K562 (cell line): ENCODE measurements around the gene HCRTR1. TPM values are rescaled to one million over a fixed set of nuclear protein-coding genes. Genes with fewer than 3 reads are reported as not detected.

Source experiments
- ATF4 ChIP-seq: fragments of 450-650 bp; formaldehyde crosslinking; IDR thresholded peaks from 2 replicates; pipeline ENCODE4 v1.4.0; 2022; ENCODE audit warnings: mild to moderate bottlenecking, moderate library complexity
- CREB1 ChIP-seq, 2 experiments: sonication (generic) in 1 of 2; formaldehyde crosslinking in 1 of 2; IDR thresholded peaks; 2 replicates each; pipeline versions ENCODE4 v1.6.1 to v1.8.0; 2012 to 2022; ENCODE audit warnings: inconsistent platforms in 1 of 2, mild to moderate bottlenecking in 1 of 2, missing genetic modification reagents in 1 of 2, moderate library complexity in 1 of 2
- CUX1 ChIP-seq: fragments of 200-800 bp; sonication (Bioruptor generic); IDR thresholded peaks from 2 replicates; pipeline ENCODE4 v1.6.1; 2016; ENCODE audit warnings: missing genetic modification characterization, missing compliant biosample characterization
- DMBX1 ChIP-seq: fragments of 250-450 bp; sonication (Bioruptor Pico); IDR thresholded peaks from 2 replicates; pipeline ENCODE4 v1.8.0; 2022; ENCODE audit warnings: inconsistent platforms, mild to moderate bottlenecking, moderate library complexity, borderline replicate concordance
- ETV5 ChIP-seq: sonication (generic); formaldehyde crosslinking; IDR thresholded peaks from 2 replicates; pipeline ENCODE4 v1.4.0; 2020; ENCODE audit warnings: low read depth, mild to moderate bottlenecking, missing genetic modification reagents
- FOS ChIP-seq: IDR thresholded peaks from 3 replicates; pipeline ENCODE4 v1.6.1; 2011; ENCODE audit not compliant: insufficient read length; ENCODE audit errors: extremely low read depth
- FOXK2 ChIP-seq, 2 experiments: fragments of 450-650 bp; IDR thresholded peaks in 1 of 2; conservative IDR thresholded peaks in 1 of 2; 2 replicates each; pipeline ENCODE4 v1.6.1; 2016; ENCODE audit warnings: low read depth in 2 of 2, mild to moderate bottlenecking in 1 of 2
- HNRNPUL1 ChIP-seq: fragments of 200-400 bp; formaldehyde crosslinking; IDR thresholded peaks from 2 replicates; pipeline ENCODE4 v1.6.1; 2017; ENCODE audit warnings: low read length
- HSF4 ChIP-seq: fragments of 250-450 bp; sonication (Bioruptor Pico); IDR thresholded peaks from 2 replicates; pipeline ENCODE4 v2.1.2; 2022; ENCODE audit warnings: mild to moderate bottlenecking, moderate library complexity, borderline replicate concordance
- KLF6 ChIP-seq: fragments of 250-450 bp; sonication (Bioruptor Pico); IDR thresholded peaks from 2 replicates; pipeline ENCODE4 v1.4.0; 2020; ENCODE audit warnings: mild to moderate bottlenecking, moderate library complexity, borderline replicate concordance
- NBN ChIP-seq: fragments of 450-650 bp; IDR thresholded peaks from 2 replicates; pipeline ENCODE4 v1.6.1; 2016; ENCODE audit warnings: low read depth, mild to moderate bottlenecking
- NR1H2 ChIP-seq: sonication (generic); formaldehyde crosslinking; IDR thresholded peaks from 2 replicates; pipeline ENCODE4 v1.4.0; 2020; ENCODE audit warnings: mild to moderate bottlenecking, missing genetic modification reagents
- SIX5 ChIP-seq, 2 experiments: IDR thresholded peaks; 2 replicates each; pipeline ENCODE4 v1.6.1; 2011; ENCODE audit warnings: low read length in 2 of 2, borderline replicate concordance in 1 of 2, low read depth in 1 of 2, mild to moderate bottlenecking in 1 of 2, moderate library complexity in 1 of 2; ENCODE audit not compliant: insufficient read depth in 1 of 2
- SLC30A9 ChIP-seq: fragments of 250-450 bp; sonication (Bioruptor Pico); IDR thresholded peaks from 2 replicates; pipeline ENCODE4 v1.8.0; 2022; ENCODE audit warnings: mild to moderate bottlenecking, moderate library complexity
- TRIM28 ChIP-seq: fragments of 450-650 bp; IDR thresholded peaks from 2 replicates; pipeline ENCODE4 v1.6.1; 2017
- ZBTB17 ChIP-seq: fragments of 450-650 bp; formaldehyde crosslinking; IDR thresholded peaks from 2 replicates; pipeline ENCODE4 v1.4.0; 2020; ENCODE audit warnings: mild to moderate bottlenecking
- ZNF224 ChIP-seq: sonication (generic); formaldehyde crosslinking; IDR thresholded peaks from 2 replicates; pipeline ENCODE4 v1.8.0; 2022; ENCODE audit warnings: mild to moderate bottlenecking, missing genetic modification reagents
- ZNF263 ChIP-seq: sonication (generic); formaldehyde crosslinking; IDR thresholded peaks from 2 replicates; pipeline ENCODE4 v1.8.0; 2022; ENCODE audit warnings: mild to moderate bottlenecking, missing genetic modification reagents, borderline replicate concordance
- ZNF436 ChIP-seq: fragments of 250-450, 450-650 bp; sonication (Bioruptor Pico); formaldehyde crosslinking; IDR thresholded peaks from 2 replicates; pipeline ENCODE4 v1.7.0; 2020; ENCODE audit warnings: mild to moderate bottlenecking
- ZNF561 ChIP-seq: fragments of 450-650 bp; formaldehyde crosslinking; conservative IDR thresholded peaks from 2 replicates; pipeline ENCODE4 v1.4.0; 2020; ENCODE audit warnings: mild to moderate bottlenecking, moderate library complexity
- polyA plus RNA-seq, 8 experiments: library from polyadenylated mRNA; depleted of rRNA in 4 of 8; stranded (reverse) in 5 of 8; unstranded in 3 of 8; fragments of >200 nt; fragmentation: Nextera tagmentation in 2 of 8; fragmentation: Illumina TruSeq in 1 of 8; extraction: Ambion mirVana in 2 of 8; extraction: Trizol in 1 of 8; gene quantifications; 2 replicates each; pipeline versions ENCODE4 v1.2.1 to v1.2.3, GENCODE V29; 2011 to 2014; ENCODE audit warnings: inconsistent platforms in 1 of 8, missing spikeins in 1 of 8
- total RNA-seq, 7 experiments: library from RNA; depleted of rRNA in 6 of 7; stranded (reverse); fragments of >200 nt in 6 of 7; fragmentation: Illumina TruSeq in 2 of 7; extraction: Trizol in 2 of 7; gene quantifications; 2 replicates each; pipeline versions ENCODE4 v1.2.1 to v1.2.3, GENCODE V29; 2011 to 2021; ENCODE audit warnings: low replicate concordance in 1 of 7
- TF ChIP-seq, protein P1 (sequence below): IDR thresholded peaks from 2 replicates; pipeline ENCODE4 v1.6.1; 2011; ENCODE audit warnings: borderline replicate concordance, low read depth, mild to moderate bottlenecking, moderate library complexity, low read length; ENCODE audit not compliant: insufficient read depth, poor library complexity, severe bottlenecking

Gene HCRTR1
- total and polyA plus RNA-seq, 9 of the 15 experiments (the other 6 are each of a cell fraction or from before 2014, with no cell fraction given): not detected

DNA sequence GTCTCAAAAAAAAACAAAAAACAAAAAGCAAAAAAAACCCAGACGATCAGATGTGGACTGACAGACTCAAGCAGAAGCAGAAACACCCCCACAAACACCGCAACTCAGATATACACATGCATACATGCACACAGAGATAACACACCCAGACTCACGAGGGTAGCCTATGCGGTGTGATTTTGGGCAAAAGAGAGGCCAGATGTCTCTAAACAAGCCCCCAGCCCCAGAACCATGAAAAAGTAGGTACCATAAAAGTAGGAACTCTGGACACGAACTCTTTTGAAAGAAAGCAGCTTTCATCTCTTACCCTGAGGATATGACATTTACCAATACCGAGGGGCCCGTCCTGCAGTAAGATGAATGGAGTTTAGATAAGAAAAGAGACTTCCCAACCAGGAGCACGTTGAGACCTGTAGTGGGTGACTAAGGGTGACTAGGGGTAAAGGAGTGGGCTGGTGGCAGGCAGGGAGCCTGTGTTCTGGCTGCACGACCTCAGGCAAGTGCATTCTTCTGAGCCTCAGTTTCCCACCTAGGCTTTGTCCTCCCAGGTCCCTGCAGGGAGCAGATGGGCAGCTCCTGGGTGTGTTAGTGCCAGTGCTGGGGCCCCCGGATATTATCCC is 42.6 kb upstream of the HCRTR1 start (continued):
- TF ChIP-seq DMBX1 (no peak), HNRNPUL1 (no peak), ZBTB17 (0 out of 2 replicates have a peak, but pooled peaks have one; percentile 11), ATF4 (CRISPR knock-in tag) (no peak), SIX5 (IDR thresholded peaks at IDR 0.05; ENCODE audit: borderline replicate concordance in 1 of 2, insufficient read depth in 1 of 2, low read depth in 1 of 2, low read length in 2 of 2) (no peak), KLF6 (CRISPR knock-in tag) (no peak), TRIM28 (no peak), NR1H2 (CRISPR knock-in tag) (no peak), ETV5 (no peak), ZNF561 (no peak), FOXK2 (conservative IDR thresholded peaks at IDR 0.05 in 1 of 2, IDR thresholded peaks at IDR 0.05 in 1 of 2; ENCODE audit: low read depth in 2 of 2) (peak; percentile 68 to 71; a peak in 2 of 4 replicates), HSF4 (CRISPR knock-in tag) (no peak), SLC30A9 (no peak), CREB1 (IDR thresholded peaks at IDR 0.05) (no peak), CREB1 (CRISPR knock-in tag; IDR thresholded peaks at IDR 0.05) (no peak), FOS (no peak), ZNF224 (CRISPR knock-in tag) (no peak), ZNF263 (CRISPR knock-in tag) (no peak), CUX1 (CRISPR knock-in tag) (no peak), ZNF436 (CRISPR knock-in tag) (no peak), NBN (no peak)
- TF ChIP-seq, protein P1, sequence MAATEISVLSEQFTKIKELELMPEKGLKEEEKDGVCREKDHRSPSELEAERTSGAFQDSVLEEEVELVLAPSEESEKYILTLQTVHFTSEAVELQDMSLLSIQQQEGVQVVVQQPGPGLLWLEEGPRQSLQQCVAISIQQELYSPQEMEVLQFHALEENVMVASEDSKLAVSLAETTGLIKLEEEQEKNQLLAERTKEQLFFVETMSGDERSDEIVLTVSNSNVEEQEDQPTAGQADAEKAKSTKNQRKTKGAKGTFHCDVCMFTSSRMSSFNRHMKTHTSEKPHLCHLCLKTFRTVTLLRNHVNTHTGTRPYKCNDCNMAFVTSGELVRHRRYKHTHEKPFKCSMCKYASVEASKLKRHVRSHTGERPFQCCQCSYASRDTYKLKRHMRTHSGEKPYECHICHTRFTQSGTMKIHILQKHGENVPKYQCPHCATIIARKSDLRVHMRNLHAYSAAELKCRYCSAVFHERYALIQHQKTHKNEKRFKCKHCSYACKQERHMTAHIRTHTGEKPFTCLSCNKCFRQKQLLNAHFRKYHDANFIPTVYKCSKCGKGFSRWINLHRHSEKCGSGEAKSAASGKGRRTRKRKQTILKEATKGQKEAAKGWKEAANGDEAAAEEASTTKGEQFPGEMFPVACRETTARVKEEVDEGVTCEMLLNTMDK: no peak
